Measurements from ENCODE around the gene BSCL2. TPM values are rescaled to one million over a fixed set of nuclear protein-coding genes. Genes with fewer than 3 reads are reported as not detected.

Gene BSCL2
- total and polyA plus RNA-seq, 2 of the 13 experiments (the other 11 are each of a cell fraction or from before 2014, with no cell fraction given): 19.5 to 21.1 TPM

- TF ChIP-seq ZNF574 (CRISPR knock-in tag; IDR thresholded peaks at IDR 0.05) (peak; percentile 99), SOX6 (IDR thresholded peaks at IDR 0.05) (no peak), SOX6 (CRISPR knock-in tag; IDR thresholded peaks at IDR 0.05) (0 out of 2 replicates have a peak, but pooled peaks have one; percentile 15), ZNF576 (CRISPR knock-in tag; IDR thresholded peaks at IDR 0.05) (no peak), MYC (CRISPR knock-in tag; IDR thresholded peaks at IDR 0.05; ENCODE audit: borderline replicate concordance) (peak; percentile 69), NFIB (CRISPR knock-in tag; IDR thresholded peaks at IDR 0.05; ENCODE audit: borderline replicate concordance) (no peak), KLF12 (CRISPR knock-in tag; IDR thresholded peaks at IDR 0.05; ENCODE audit: borderline replicate concordance) (peak; percentile 39; the same call in 1 of the 2 replicates), CREB3 (CRISPR knock-in tag; IDR thresholded peaks at IDR 0.05) (no peak), ZNF503 (CRISPR knock-in tag; IDR thresholded peaks at IDR 0.05) (no peak), TEAD3 (CRISPR knock-in tag; optimal IDR thresholded peaks at IDR 0.05; ENCODE audit: borderline replicate concordance) (peak; percentile 9), NR2F2 (IDR thresholded peaks at IDR 0.05; ENCODE audit: borderline replicate concordance, low read depth) (no peak), ZKSCAN8 (CRISPR knock-in tag; IDR thresholded peaks at IDR 0.05; ENCODE audit: borderline replicate concordance) (no peak), CAMTA2 (CRISPR knock-in tag; IDR thresholded peaks at IDR 0.05; ENCODE audit: borderline replicate concordance) (no peak), BRCA1 (CRISPR knock-in tag; IDR thresholded peaks at IDR 0.05) (no peak), TGIF2 (CRISPR knock-in tag; IDR thresholded peaks at IDR 0.05) (0 out of 2 replicates have a peak, but pooled peaks have one; percentile 12), ZMAT5 (CRISPR knock-in tag; IDR thresholded peaks at IDR 0.05; ENCODE audit: borderline replicate concordance, low read depth) (no peak)
Measured at GRCh38 chr11:62671608-62672389, 35.4 kb downstream of the BSCL2 start, which contains the start of the genes LBHD1 and UQCC3 (continued).

Data from HepG2 (cell line).